ENCODE measurements around the gene DYSF.

DYSF gene

DNA sequence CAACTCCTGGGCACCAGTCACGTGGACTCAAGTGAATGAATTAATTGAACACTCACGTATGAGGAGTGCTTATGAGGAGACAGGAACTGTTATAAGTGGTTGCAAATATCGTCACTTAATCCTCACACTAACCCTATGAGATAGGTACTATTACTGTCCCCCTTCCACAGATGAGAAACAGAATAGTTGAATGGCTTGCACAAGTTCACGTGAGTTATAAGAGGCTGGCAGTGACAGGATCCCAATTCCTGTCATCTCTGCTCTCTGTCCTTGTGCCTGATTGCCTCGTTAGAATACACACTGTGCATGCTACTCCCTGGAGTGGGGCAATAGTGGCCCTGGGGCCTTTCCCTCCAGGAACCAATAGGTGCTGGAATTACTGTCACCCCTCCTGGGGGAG is 253.5 kb downstream of the DYSF start:
- DNase-seq (ENCODE audit: low read depth), result no peak

DNA sequence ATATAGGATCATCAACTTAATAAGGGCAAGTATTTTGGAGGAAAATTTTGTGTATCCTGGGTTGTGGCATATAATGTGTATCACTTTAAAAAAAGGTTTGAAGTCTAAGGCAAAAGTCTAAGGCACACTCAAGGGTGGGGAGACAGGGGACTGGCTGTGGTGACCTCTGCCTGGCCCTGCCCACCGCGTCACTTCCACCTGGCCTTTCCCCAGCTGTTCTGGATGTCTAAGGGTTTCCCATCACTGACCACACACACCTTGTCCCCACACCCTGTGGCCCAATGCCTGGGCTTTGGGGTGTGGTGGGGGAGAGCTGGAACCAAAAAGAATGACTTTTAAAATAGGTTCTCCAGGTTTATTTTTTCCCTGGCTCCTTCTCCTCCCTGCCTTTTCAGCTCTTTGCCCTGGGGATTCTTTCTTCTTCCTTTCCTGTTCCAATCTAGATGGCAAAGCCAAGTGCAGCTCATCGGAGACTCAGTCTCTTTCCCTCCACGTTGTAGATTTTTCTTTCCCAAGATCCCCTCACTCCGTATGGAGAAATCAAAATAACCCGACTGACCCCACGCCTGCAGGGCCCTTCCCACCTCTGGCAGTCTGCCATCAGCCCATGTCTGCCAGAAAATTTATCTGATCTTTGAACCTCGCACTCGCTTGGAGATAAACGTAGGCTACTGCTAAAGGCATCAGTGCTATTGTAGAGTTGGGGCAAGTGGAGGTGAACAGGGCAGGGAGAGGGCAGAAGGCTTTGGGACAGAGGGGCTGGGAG is 257.2 kb downstream of the DYSF start:
- DNase-seq (ENCODE audit: low read depth), result no peak

DNA sequence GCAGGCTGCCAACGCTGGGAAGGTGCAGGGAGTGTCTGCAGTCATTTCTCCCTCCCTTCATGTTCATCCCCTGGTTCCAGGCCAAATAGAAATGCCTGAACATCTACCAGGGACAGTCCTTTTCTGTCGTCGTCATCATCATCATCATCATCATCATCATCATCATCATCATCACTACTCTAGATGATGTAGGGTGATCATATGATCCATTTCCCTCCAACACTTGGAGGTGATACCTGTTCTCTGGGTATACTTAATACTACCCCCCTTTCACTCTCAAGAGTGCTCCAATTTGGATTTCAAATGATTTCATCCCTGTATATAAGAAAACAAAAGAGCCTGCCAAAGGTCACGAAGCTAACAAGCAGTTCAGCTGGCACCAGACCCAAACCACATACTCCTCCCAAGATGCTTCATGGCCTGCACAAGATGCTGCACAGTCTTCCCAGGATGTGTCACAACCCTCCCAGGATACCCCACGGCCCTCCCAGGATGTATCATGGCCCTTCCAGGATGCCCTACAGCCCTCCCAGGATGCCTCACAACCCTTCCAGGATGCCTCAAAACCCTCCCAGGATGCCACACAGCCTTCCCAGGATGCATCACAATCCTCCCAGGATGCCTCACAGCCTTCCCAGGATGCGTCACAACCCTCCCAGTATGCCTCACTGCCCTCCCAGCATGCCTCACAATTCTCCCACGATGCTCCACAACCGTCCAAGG is 257.9 kb downstream of the DYSF start:
- no peak for DNase-seq (ENCODE audit: low read depth)

DNA sequence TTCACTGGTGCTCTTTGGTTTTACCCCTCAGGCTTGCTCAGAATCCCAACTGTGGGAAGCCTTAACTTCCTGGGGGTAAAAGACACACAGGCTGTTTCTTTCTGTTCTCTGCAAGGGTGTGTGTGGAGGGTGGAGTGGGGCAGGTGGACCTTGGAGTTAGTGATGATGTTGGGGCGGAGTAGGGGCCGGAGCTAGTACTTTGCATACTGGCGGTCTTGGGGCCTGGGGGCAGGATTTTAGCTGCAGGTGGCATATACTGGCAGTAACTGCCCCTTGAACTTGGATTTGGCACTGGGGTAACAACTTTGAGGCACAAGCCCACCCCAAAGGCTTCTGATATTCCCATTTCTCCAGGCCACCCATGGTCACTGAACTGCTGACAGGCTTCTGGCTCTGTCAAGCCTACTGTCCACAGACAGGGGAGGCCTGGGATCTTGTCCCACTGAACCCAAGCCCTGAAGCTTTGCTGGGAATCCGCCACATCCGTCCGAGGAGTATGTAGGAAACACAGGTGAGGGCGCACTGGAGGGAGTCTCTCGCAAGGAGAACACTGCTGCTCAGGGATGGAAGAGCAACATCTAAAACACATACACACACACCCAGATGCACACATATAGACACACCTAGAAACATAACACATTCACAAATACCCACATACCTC is 258.9 kb downstream of the DYSF start:
- no peak for DNase-seq (ENCODE audit: low read depth)

DNA sequence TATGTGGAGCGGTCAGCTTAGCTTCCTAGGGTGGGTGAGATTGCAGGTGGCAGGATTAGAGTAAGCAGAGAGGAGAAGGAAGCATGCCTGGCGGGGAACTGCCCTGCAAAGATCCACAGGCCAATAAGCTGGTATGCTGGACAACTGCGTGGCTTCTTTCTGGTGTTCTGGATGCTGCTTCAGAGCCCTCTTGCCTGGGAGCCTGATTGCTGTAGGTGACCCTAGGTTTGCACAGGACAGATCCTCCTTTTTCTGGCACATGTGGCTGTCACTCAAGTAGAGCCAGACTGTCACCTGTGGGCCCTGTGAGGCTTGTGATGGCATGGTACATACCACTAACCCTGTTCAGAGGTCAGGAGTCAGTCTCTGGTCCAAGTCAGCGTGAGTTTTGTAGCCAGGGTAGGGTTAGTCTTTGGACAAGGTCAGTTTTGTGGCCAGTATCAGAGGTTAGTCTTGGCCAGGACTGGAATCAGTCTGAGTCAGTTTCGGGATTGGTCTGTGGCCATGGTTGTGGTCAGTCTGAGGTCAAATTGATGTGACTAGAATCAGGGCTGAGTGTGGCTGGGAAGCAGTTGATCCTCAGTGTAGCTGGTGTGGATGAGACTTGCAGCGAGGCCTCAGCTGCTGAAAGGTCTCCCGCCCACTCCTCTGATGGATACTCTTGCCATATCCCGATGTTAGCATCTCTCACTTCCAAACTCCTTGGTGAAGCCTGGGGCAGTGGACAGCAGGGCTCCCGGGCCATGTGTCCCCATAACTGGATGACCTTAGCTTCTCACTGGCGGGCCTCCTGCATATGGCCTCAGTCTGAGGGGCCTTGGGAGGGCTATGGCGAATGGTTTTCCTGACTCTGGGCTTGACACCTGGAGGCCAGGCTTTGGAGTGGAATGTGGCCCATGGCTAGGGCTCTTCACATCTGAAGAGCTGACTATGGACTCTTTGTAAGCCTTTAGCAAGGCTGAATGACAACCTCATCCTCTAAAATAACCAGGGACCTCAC is 260.5 kb downstream of the DYSF start:
- DNase-seq (ENCODE audit: low read depth), result no peak

DNA sequence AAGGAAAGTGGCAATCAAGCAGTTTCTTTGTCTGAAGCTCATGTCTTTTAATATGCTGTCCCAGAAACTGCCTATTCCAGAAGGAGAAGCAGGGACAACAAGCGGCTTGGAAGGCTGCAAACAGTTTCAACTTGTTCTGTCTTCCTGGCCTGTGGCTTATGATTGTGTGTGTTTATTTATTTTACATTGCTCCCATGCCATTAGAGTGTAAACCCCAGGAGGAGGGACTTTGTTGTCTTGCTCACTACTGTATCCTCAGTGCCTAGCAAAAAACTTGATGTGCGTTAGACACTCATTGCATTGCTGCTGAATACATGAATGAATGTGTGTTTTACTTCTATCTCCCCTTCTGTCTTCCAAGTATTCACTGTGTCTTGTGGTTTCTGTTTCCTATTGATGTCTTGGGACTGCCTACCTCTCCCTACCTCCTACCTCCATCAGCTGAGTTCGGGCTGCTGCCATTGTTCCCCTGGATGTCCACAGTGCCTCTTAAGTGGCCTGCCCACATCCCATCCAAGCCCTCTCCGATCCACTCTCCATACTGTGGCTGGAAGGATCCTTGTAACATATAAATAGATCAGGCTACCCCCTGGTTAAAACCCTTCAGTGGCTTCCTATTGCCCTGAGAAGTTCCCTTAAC is 261.4 kb downstream of the DYSF start:
- no peak for DNase-seq (ENCODE audit: low read depth)

DNA sequence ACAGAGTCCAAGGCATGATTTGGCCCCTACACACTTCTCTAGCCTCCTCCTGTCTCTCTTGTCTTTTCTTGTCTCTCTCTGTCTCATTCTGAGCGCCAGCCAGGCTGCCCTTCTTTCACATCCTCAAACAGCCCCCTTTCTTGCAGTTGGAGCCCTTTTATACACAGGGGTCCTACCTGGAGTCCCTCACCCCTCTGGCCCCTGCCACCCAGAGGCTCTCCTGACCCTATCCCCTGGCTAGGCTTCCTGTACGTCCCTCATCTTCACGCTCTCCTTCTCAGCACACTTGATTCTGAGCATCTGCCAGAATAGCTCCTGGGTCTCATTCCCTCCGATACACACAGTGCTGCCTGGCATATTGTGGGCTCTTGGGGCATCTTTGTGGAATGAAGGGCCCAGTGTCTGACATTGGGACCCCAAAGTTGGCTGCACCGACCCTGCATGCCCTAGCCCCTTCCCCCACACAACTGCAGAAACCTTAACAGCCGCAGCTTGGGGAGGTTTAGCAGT is 261.9 kb downstream of the DYSF start:
- DNase-seq (ENCODE audit: low read depth), result no peak

DNA sequence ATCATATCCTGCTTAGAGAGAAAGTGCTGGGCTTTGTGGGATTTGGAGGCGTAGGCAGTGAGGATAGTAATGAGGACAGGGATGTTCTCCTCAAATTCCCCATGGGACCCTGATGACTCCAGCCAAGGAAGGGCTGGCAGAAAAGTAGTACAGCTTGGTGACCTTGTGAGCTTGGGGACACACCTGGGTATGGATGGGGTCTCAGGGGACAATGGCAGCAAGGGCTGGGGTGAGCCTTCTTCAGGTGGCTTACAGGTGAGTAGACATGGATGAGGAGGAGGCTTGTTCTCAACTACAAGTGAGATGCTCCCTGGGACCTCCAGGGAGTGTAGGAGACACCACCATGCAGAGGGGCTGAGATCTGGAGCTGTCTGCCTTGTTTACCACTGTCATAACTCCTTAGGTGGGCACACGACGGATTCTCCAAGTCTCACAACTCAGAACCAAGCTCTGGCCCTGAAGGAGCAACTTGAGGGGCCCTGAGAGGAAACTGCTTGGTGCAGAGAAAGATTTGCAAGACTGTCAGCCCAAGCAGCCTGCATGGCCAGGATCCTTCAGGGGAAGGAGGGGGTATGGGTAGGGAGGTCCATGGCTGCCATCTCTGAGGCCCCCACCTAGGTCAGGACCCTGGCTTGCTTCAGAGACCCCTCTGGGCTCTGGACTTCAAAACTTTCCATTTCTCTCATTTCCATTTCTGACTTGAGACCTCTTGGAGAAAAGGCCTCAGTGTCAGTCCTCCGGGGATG is 262.8 kb downstream of the DYSF start:
- no peak for DNase-seq (ENCODE audit: low read depth)

DNA sequence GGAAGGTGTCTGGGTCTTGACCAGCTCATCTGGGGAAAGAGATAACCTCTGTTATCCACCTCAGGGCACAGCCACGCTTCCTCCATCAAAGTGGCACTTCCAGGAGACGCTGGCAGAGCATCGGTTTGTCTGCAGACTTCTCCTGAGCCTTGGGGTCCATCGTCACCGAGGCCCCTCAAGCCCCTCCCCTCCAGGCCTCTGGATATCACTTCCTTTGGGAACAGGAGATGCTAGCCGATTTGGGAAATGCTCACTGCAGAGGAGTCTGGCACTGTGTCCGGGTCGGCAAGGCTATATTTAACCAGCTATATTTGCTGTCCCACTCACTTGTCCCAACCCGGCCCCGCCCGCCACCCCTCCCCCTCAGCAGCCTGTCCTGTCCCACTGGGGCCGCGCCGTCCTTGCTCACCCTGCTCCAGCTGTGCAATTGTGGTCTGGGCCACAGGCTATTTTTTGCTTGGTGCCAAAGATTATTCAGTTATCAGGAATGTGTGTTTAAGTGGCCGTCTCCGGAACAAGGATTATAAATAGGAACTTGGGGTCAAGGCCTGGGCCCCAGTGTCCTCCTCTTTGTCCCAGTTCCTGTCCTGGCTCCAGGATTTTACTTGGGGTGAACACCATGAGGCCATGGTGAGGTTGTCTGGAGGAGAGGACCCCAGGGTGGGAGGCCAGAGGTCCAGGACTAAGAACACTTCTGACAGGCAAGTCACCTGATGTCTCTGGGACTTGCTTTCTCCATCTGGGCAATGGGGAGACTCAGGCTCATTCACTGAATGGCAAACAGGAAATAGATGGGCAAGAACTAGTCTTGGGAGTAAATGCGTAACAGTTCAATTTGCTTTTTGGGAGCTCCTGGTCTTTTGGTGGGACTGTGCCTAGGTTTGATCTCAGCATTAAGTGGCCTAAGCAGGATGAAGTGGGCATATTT is 263.6 kb downstream of the DYSF start:
- DNase-seq (ENCODE audit: low read depth), result no peak

DNA sequence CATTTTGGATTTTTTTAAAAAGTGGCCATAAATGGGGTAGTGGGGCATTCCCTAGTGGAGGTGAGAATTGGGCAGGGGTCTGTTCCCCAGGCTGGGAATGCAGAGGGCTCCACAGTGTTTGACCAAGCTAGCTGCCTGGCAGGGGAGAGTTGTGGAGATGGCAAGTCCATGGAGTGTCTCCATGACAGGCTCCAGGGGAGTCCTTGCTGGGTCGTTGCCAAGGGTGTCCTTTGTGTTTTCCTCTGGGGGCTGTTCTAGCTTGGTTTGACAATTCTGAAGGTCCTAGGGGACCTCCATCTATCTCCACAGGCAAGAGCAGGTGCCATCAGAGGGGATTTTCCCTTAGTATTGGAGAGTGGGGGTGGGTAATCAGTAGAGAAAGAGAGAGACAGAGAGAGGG is 265.3 kb downstream of the DYSF start:
- no peak for DNase-seq (ENCODE audit: low read depth)

DNA sequence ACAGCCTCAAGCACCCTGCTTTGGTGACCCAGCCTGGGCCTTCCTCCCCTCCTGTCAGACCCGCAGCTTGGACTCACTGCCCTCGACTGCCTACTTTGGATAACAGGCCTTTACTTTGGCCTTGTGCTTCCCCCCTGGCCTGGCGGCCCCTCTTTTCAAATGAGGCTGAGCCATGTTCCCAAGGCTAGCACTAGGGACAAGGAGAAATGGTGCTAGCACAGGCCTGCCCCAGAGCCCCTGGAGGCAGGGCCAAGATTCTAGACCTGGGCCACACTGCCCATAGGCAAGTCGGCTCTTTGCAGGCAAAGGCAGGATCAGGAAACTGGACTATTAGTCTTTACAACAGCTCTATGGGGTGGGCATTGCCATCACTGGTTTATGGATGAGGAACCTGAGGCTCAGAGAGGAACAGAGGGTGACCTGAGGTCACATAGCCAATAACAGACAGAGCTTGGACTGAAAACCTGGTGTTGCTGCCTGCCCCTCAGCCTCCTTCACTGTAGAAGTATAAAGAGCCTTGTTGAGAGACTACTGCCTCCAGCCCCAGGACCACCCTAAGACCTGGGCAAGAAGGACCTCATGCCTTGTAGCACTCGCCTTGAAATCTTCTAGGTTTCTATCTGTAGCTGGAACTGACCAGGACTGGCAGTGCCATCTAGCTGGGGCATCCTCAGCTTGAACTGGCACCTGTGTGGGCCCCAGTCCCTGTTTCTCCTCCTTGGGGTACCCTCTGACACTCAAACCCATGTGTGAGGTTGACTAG is 266.3 kb downstream of the DYSF start:
- DNase-seq (ENCODE audit: low read depth), result no peak

DNA sequence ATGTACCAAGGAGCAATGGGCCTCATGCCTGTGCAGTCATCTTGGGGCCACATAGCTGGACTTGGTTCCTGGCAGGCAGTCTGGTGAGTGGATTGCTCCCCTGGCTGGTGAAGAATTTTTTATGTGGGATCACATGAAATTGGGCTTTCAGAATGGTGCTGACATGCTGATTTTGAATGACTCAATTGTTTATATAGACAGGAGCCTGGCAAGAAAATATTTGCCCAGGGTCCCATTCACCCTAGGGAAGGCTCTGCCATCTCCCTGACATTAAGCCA is 266.9 kb downstream of the DYSF start:
- no peak for DNase-seq (ENCODE audit: low read depth)

DNA sequence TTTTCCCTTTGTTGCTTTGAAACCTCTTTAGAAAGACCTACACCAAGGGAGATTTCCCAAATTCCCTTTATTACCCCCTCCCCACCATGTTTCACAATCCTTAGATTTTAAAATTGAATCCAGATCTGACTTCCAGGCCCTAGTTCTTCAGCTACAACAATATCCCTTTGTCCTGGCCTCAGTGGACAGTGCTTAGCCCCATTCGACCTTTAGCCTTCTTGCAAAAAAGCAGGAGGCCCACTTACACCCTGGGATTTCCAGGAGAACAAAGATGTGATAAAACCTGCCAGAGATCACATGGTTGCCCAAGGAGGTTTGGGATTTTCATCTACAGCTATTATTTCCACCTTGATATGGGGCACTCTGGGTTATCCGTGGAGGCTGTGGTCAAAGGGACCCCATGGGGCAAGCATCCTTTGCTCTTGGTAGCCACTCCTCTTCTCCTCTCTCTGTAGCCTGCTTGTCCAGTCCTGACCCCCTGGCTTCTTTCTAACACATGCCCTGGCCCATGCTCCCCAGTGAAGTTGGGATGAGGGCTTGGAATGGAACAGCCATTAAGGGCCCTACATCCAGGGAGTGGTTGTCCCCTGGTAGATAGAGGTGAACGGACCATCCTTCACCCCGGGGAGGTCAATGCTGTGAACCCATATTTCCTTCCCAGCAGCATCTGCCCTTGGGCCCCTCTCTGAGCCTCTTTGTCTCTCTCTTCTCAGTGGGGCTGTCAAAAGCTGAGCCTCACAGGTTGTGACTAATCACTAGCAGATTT is 267.4 kb downstream of the DYSF start:
- no peak for DNase-seq (ENCODE audit: low read depth)

DNA sequence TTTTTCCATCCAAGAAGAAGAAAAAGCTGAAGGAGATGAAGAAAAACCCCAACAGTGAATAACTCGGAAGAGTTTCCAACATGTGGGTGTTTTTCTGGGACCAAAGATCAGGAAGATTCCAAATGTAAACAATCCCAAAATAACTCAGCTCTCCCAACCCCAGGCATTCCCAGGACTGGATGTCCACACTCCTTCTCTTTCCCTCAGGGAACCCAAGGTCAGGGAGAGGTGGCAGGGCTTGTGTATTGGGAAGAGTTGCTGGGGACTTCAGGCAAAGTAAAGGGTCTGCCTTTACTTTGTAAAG is 268.0 kb downstream of the DYSF start:
- no peak for DNase-seq (ENCODE audit: low read depth)

DNA sequence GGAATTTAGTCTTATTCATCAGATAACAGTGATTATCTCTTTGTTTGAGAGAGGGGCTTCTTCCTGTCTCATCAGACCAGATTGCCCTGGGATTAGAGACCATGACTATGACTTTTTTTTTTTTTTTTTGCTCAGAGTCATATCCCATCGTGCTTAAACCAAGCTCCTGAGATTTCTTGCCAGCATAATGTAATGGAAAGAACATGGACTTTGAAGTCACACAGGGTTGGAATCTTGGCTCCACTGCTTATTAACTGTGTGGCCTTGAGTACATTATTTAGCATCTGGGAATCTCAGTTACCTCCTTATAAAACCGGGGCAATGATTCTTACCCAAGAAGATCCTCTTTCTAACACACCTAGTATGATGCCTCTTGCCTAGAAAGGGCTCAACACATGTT is 268.3 kb downstream of the DYSF start:
- DNase-seq (ENCODE audit: low read depth), result no peak

DNA sequence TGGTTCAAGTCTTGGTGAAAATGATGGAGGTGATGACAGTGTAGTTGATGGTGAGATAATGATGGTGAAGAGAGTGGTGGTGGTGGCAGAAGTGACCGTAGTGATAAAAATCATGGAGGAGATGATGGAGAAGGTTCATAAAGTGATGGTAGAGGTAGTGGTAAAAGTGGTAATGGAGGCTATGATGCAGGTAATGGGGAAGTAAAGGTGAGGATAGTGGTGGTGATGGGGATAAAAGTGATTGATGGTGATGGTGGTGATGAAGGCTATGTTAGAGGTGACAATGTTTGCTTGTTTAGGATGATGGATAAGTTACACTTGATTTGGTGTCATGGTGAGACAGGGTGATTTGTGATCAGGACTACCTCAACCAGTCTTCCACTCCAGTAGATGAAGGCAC is 268.9 kb downstream of the DYSF start:
- DNase-seq (ENCODE audit: low read depth), result no peak

DNA sequence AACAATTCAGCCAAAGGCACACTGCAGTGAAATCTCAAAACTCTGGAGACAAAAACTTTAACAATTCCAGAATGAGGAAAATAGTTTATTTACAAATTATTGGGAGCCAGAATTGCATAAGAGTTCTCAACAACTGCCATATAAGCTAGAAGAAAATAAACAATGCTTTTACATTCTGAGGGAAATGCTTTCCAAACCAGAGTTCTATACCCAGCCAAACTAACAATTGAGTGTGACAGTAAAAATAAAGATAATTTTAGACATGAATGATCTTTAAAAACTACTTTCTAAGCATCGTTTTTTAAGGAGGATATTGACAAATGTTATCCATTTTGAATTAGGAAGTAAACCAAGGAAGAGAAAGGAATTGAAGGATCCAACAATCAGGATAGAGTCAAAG is 271.4 kb downstream of the DYSF start:
- DNase-seq (ENCODE audit: low read depth), result no peak

DNA sequence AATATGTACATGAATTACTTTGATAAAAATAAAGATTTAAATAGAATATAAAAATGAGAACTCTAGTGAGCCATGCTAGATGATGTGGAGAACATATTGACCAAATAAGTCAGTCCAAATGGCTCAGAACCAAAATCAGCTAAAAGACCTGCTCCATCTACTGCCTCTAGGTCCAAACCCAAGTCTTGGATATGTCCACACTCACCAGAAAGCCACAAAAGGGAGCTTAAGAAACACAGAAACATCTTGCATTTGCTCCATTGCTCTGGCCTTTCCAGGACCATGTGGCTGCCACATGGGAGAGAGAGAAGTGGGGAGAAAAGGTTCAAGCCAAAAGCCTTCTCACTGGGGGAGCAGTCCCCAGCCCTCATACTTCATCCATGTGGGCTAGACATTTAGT is 272.5 kb downstream of the DYSF start:
- DNase-seq (ENCODE audit: low read depth), result no peak

All from activated T-cell treated with anti-CD3 and anti-CD28 coated beads for 24 hours (primary cell).